HG03460 (cell line): ENCODE measurements around the gene ASIC1.
"Not testable (repeated sequence)": the region's sequence is repeated elsewhere in the genome, so short reads cannot be mapped to it uniquely, and the experiment has no call there.

Source experiments
- ATAC-seq: cut with Tn5 transposase; IDR thresholded peaks from one replicate; pipeline ENCODE4 v1.9.1; 2021; ENCODE audit not compliant: unreplicated experiment

ASIC1 gene

DNA sequence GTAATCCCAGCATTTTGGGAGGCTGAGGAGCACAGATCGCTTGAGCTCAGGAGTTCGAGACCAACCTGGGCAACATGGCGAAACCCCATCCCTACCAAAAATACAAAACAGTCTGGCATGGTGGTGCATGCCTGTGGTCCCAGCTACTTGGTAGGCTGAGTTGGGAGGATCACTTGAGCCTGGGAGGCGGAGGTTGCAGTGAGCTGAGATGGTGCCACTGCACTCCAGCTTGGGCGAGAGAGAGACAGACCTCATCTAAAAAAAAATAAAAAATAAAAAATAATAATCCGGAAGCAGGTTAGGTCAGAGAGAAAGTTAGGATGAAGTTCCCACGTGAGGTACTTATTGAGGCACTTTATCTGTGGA lies 27.0 kb downstream of the ASIC1 start:
- not testable (repeated sequence) for ATAC-seq

DNA sequence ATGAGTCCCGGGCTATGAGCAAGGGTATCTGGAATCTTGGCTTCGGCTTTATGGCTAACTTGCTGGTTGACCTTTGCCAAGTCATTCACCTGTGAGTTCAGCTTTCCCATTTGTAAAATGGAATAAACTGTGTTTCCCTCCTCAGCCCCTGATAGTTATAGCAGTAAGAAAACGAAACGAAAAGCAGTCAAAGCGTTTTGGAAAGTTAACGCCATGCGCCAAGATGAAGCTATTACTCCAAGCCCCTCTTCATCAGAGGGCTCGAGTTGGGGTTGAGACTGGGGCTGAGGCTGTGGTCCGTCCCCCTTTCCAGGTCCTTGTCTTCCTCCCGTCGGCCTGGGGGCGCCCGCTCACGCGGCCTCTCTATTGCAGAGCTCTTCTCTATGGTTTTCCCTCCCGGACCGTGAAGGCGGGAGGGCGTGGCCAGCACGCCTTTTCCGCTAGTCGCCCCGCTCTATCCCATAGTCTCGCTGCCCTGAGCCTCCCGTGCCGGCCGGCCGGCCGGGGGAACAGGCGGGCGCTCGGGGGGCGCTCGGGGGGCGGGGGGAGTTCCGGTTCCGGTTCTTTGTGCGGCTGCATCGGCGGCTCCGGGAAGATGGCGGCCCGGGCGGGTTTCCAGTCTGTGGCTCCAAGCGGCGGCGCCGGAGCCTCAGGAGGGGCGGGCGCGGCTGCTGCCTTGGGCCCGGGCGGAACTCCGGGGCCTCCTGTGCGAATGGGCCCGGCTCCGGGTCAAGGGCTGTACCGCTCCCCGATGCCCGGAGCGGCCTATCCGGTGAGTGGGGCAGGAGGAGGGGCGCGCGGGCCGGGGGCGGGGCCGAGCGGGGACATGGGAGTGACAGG lies 27.6 kb downstream of the ASIC1 start, which contains the start of gene SMARCD1:
TSS of gene SMARCD1 (plus strand) at position 568 of the 840 bp plus-strand sequence. CDS start at position 596, 28 bp downstream.
- ATAC-seq: peak; percentile 81

DNA sequence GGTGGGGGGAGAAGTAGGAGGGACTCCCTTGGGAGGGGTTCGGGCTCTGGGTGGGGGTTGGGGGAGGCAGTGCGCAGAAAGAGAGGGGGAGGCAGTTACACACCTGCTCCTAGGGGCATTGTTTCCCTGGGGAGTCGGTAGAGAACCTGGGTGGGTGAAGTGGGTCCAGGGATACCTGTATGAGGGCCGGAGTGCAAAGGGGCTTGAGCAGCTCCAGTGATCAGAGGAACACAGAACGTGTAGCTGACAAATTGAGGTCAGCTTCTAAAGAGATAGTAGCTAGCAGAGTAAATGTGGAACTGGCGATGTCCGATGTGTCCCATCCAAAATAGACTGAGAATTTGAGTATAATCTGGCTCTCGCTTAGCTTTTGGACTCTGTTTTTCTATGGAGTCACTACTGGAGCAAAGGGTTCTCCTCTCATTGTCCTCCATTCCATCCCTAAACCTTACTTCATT lies 28.2 kb downstream of the ASIC1 start:
- no peak for ATAC-seq

DNA sequence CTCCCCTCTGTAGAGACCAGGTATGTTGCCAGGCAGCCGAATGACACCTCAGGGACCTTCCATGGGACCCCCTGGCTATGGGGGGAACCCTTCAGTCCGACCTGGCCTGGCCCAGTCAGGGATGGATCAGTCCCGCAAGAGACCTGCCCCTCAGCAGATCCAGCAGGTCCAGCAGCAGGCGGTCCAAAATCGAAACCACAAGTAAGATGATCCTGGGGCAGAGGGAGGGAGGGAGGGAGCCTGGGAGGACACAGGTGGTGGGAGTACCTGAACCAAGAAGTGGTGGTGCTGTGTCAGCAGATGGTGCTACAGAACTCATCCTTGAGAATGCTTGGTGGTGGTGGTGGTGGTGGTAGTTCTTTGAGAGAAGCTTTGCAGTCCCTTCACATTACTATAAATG lies 28.8 kb downstream of the ASIC1 start:
- no peak for ATAC-seq

DNA sequence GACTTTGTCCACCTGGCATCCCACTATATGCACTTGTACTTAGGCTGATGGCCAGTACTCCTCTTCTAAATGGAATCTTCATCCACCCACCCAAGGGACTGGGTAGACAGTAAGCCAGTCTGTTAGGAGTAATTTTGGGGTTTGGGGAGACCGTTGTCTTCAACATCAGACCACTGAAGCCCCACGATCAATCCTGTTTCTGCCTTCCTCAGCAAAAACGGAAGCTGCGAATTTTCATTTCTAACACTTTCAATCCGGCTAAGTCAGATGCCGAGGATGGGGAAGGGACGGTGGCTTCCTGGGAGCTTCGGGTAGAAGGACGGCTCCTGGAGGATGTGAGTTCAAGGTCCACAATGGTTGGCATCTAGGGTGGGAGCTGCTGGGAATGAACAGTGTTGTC lies 29.8 kb downstream of the ASIC1 start:
- ATAC-seq: no peak

DNA sequence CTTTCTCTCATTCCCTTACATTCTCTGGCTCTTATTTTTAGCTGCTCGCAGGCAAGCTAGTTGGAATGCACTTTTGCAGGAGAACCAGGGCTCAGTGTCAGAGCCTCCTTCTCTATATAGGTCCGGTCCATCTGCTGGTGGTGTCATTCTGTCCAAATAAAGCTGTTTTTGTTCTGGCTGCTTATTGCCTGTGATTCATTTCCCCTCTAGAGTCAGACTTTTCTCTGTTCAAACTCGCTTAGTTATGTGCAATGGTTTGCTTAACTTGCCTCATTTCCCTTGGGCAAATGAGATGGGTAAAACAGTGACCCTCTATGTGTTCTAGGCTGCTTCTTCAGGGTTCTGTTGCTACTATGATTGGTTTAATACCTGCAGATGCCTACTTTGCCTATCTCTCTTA lies 30.6 kb downstream of the ASIC1 start:
- no peak for ATAC-seq

DNA sequence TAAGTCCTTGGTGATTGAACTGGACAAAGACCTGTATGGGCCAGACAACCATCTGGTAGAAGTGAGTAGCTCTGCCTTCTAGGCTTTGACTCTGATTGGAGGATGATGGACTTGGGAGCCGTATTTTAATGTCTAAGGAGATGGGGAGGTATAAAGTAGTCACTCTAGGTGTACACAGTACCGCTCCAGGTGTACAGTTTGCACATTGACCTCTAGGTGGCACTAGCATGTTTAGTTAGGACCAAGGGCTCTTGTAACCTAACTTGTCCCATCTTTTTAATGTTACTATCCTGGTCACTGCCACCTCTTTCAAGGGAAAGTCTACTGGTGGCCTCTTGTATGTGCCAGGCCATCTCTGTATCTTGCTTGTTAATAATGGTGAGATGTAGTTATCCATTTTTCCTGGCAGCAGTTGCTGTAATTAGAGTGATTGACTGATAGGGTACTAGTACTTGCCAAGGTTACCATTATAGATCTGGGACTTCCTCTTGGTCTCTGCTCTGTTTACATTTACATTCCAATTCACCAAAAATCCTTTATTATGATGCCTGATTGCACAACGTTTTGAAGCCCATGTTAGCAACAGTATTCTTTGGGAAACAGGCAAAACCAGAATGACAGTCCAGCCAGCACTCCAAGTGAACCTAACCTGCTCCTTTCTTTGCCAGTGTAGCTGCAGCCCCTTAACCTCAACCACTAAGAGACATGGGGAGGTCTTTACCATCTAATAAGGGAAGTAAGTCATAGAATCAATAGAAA lies 31.4 kb downstream of the ASIC1 start:
- no peak for ATAC-seq

DNA sequence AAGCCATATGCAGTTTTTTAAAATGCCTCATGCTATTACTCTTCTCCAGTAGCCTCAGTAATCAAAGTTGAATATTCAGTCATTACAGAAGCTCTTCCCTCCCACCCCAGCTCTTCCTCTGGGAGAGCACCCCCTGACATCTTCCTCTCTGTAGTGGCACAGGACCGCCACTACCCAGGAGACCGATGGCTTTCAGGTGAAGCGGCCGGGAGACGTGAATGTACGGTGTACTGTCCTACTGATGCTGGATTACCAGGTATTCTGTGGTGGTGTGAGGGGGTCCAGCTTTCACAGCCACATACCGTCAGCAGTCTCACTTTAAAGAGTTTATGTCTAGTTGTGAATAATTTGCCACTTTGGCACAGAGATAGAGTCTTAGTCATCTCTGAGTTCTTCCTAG lies 32.3 kb downstream of the ASIC1 start:
- ATAC-seq: no peak

DNA sequence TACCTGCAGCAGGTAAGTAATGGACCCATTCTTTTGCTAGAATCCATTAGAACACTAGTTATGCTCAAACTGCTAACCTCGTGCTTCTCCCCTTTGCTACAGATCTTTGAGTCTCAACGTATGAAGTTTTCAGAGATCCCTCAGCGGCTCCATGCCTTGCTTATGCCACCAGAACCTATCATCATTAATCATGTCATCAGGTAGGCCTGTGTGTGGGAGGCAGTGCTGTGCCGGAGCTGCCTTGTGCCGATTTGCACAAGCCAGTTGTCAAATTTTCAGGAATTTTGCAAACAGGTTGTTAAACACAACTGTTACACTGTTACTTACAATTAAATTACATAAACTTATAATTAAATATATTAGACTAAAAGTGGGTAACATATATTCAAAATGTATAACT lies 33.0 kb downstream of the ASIC1 start:
- no peak for ATAC-seq

DNA sequence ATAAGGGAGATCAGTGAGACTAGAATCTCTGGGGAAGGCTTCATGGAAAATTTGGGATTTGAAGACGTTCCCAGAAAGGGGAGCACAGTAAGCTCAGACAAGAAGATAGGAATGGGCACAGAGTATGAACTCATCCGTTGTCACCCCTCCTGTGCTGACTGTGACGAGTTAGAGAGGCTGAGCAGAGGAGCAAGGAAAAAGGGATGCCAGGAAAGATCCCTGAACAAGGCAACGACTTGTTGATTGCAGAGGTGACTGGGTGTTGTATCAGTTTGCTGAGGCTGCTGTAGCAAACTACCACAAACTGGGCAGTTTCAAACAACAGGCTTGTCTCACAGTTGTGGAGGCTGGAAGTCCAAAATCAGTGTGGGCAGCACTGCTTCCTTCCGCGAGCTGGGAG lies 40.6 kb downstream of the ASIC1 start:
- no peak for ATAC-seq

DNA sequence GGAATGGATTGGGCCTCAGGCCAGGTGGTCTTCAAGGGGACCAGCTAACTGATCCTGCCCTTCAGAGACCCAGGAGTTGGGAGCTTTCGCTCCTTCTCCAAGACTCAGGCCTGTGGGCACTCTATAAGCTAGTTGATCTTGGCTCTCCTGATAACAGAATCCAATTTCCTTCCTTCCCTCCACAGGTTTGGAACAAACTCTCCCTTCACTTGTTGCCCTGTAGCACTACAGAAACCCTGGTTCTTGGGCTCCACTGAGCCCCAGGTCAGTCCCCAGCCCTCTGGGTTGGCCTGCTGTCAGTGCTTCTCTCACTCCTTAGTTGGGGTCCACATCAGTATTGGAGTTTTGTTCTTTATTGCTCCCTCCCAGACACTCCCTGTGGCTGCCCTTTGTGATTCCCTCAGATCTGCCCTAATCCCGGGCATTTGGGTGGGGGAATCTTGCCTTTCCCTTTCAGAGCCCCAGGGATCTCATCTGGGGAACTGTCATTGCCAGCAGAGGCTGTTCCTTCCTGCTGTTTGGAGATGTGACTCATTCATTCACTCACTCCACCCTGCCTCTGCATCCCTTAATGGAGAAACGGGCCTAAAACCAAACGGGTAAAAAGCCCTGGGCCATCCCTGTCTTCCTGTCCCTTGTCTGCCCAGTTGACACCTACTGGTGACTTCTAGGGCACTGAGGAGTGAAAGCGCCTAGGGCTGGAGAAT lies 42.1 kb downstream of the ASIC1 start:
- no peak for ATAC-seq

DNA sequence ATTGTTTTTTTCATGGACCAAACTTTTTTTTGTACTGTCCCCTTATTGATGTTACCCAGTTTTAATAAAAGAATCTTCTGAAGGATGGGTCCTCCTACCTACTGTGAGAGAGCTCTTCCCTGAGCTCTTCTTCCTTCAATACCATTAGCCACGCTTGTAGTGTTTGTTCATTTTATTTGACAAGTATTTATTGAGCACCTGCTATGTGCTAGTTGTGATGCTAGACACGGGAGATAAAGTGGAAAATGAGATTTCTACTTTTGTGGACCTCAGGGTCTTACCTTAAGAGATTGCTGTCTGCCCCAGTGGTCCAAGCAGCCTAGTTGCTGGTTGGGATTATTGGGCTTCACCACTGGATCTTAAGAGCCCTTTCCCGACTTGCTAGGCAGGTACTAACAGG lies 43.2 kb downstream of the ASIC1 start:
- ATAC-seq: no peak

DNA sequence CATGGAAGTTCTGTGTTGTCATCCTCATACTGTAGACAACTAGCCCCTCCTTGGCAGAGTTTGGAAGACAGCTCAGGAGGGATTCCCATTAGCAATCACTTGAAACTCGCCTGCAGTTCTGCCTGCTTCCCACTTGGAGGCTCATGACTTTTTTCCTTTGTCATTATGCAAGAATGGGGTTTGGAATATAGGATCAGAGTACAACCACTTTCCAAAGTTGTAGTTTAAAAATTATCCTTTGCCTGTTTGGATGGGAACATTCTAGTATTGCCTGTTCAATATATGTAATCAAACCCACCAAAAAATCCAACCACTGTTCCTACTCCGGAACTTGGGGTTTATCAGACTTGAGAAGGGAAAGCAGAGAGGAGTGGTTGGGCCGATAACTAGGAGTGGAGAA lies 44.3 kb downstream of the ASIC1 start:
- no peak for ATAC-seq

DNA sequence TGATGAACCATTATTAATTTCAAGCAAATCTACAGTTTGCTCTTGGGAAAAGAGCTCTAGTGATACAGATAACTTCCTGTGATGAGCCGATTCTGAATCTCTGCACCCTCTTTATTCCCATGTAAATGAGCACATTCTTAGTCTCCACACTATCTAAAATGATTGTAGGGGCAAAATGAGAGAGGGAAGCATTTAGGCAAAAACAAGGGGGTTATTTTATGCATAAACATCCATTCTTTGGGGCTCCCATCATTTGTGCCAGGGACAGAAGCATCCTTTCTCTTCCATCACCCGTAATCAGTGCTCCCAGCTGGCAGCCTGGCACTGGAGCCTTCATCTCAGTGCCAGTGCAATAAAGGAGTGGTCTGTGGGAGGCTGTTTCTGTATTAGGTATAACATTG lies 44.7 kb downstream of the ASIC1 start:
- no peak for ATAC-seq

DNA sequence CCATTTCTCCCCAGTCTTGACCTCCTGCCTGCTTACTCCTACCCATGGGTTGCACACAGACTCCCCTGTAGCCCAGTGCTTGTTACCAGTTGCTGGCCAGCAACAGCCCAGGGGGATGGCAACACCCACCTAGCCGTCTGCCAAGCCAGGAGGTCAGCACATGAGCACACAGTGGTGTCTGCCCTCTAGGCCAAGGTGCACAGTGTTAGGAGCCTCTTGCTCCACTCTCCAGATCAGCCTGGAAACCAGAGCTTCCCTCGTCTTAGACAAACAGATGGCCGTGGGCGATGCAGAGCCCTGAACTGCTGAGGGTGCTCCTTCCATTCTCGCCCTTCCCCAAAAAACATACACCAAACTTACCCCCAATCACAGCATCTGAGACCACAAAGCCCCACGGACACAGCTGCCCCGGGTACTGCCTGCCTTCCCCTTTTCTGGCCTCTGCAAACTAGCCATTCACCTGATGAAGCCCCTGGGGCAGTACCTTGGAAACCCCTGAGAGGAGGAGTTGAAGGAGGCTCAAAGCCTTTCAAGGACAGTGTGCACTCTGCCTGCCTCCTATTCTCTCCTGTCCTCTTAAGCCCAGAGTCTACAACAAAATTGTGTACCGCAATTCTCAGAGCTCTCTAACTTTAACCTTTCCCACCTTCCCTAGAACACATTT lies 45.4 kb downstream of the ASIC1 start:
- no peak for ATAC-seq

DNA sequence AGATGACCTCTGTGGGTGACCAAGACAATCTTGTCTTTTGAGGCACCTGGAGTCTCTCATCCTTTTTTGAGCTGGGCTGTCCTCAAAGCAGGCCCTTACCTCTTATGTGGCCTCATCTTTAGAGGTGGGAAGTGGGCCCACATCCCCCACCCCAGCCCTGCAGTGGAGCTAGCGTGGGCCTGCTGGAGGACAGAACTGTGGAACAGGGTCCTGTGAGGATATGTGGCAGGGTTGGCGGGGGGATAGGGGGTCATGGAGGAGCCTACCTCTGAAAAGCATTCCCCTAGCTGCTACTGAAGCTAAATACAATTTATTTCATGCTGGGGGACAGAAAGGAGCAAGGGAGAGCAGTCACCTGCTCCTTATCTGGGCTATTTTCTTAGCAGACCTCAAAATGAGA lies 46.0 kb downstream of the ASIC1 start:
- no peak for ATAC-seq

DNA sequence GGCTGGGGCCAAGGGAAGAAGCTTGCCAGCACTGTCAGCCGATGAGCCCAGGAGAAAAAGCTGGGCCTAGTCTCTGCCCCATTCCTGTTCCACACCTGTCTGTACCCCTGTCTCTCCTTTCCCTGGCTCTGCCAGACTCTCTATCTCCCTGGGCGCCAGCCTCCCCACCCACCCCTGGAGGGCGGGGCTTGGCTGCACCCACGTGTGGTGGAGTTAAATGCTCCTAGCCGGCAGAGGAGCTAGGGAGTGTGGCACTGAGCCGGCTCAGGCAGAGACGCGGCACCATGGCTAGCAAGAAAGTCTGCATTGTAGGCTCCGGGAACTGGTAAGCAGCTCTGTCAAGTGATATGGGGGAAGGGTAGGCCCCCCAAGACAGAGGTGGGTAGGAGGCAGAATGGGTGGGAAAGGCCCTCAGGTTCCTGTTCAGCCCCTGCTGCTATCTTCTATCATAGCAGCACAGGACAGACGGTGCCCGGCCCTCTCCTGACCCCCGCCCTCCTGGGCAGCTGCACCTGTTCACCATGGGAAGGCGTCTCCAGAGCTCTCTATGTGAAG lies 46.4 kb downstream of the ASIC1 start, which contains the start of gene GPD1:
TSS of gene GPD1 (plus strand) at position 242 of the 555 bp plus-strand sequence. CDS start at position 285, 43 bp downstream.
- ATAC-seq: no peak

DNA sequence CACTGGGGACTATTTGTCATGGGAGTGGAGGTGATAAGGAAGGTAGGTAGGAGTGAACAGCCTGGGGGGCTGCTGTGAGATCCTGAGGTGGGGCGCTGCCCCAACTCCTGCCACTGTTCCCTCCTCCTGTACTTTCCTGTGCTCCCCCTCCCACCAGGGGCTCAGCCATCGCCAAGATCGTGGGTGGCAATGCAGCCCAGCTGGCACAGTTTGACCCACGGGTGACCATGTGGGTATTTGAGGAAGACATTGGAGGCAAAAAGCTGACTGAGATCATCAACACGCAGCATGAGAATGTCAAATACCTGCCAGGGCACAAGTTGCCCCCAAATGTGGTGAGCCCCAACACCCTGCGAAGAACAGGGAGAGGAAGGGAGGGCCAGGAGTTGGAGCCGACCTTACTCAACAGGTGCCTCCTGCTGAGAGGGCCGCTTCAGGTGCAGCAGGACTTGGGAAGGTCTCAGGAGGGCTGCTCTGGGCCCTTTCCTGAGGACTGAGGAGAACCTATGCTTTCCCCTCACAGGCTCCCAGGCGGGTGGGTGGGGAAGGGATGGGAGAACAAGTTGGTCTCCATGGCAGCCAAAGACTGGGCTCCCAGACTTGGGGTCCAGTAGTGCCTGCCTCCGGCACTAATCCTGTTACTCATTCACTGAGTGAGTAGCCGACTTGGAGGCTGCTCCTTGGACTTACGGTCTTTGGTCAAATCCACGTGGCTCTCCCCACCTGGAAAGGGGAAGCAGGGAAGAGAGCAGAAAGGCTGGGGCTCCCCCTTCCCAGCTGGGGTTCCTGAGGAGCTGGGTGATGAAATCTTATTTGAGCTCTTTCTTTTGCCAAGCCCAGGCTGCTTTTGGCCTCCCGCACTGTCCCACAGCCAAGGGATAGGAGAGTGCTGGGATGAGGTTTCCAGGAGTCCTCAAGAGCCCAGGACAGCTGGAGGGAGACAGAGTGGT lies 47.3 kb downstream of the ASIC1 start:
- no peak for ATAC-seq

DNA sequence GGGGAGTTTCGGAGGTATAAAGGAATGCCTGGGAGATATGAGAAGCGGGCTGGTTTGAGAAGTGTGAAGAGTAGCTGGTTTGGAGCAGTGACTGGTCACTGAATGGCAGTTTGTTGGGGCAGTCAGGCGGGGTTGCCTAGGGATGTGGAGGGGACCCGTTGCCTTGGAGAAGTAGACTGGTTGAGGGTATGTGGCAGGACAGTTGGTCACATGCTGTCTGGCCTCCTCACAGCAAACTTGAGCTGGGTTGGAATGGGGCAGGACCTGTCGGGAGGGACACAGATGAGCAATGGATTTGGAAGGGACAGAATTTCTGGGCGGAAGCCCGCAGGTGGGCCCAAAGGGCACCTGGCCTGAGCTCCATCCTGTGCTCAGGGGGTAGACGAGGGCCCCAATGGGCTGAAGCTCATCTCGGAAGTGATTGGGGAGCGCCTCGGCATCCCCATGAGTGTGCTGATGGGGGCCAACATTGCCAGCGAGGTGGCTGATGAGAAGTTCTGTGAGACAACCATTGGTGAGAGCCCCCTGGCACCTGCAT lies 48.6 kb downstream of the ASIC1 start:
- ATAC-seq: no peak
